RWPE1 (cell line): ENCODE results near the gene PPM1E.

Experiments used
- CTCF ChIA-PET: fragments of 350-600 bp; sonication (Branson Sonifier 250); formaldehyde crosslinking; extraction: SDS; loops from one replicate; lab custom pipeline; 2021; lab: Yijun Ruan, JAX
- POLR2A ChIA-PET: fragments of 400-600 bp; formaldehyde crosslinking; extraction: SDS; loops from one replicate; lab custom pipeline; 2020; ENCODE audit warnings: antibody characterized with exemption; ENCODE audit not compliant: low non-redundant PET; lab: Yijun Ruan, JAX
- DNase-seq: peaks from one replicate; pipeline ENCODE4 v3.0.0; 2012; ENCODE audit warnings: low spot score
- H3K27ac ChIP-seq: fragments of 450-650 bp; 2 replicates; pipeline ENCODE4 v1.5.1; 2017
- CTCF ChIP-seq: fragments of 450-650 bp; conservative IDR thresholded peaks from 2 replicates; pipeline ENCODE4 v1.5.1; 2017; ENCODE audit warnings: low read depth, mild to moderate bottlenecking

The PPM1E gene

GRCh38 chr17:58865301-58865700 lies 109.6 kb downstream of the PPM1E start:
- DNase-seq = no peak
- no peak for TF ChIP-seq CTCF
- no peak overlapping the region for H3K27ac ChIP-seq
- ChIA-PET POLR2A (no interaction called here), CTCF (interaction anchor here (0.7 kb wide), 1 partner anchor 149 kb away, joined by 3 read pairs; no protein-coding TSS in a partner anchor)

GRCh38 chr17:58870747-58871146 lies 115.1 kb downstream of the PPM1E start:
- ChIA-PET POLR2A (no interaction called here), CTCF (interaction anchor here (0.9 kb wide), 1 partner anchor 13 kb away, joined by 3 read pairs; no protein-coding TSS in a partner anchor)
- no peak overlapping the region for H3K27ac ChIP-seq
- TF ChIP-seq CTCF = no peak
- no peak for DNase-seq

- no peak overlapping the region for H3K27ac ChIP-seq
- no peak for TF ChIP-seq CTCF
- ChIA-PET CTCF (interaction anchor here (0.6 kb wide), 1 partner anchor 163 kb away, joined by 4 read pairs; no protein-coding TSS in a partner anchor), POLR2A (interaction anchor here (0.6 kb wide), 1 partner anchor 131 kb away, joined by 4 read pairs; no protein-coding TSS in a partner anchor)
- DNase-seq = no peak
Observed at GRCh38 chr17:58873926-58874325, 118.3 kb downstream of the PPM1E start.

- no peak for TF ChIP-seq CTCF
- ChIA-PET CTCF (interaction anchor here (0.5 kb wide), 1 partner anchor 129 kb away, joined by 3 read pairs; no protein-coding TSS in a partner anchor), POLR2A (no interaction called here)
- H3K27ac ChIP-seq = no peak overlapping the region
- DNase-seq = no peak
Observed at GRCh38 chr17:58875261-58875660, 119.6 kb downstream of the PPM1E start.

- H3K27ac ChIP-seq = no peak overlapping the region
- ChIA-PET CTCF (no interaction called here), POLR2A (no interaction called here)
- DNase-seq = no peak
- no peak for TF ChIP-seq CTCF
Observed at GRCh38 chr17:58884161-58884560, 128.5 kb downstream of the PPM1E start.

GRCh38 chr17:58886514-58886913 lies 130.9 kb downstream of the PPM1E start:
- no peak for TF ChIP-seq CTCF
- ChIA-PET POLR2A (no interaction called here), CTCF (no interaction called here)
- no peak for DNase-seq
- no peak overlapping the region for H3K27ac ChIP-seq
